Measurements from ENCODE around the gene FBXL7. TPM values are rescaled to one million over a fixed set of nuclear protein-coding genes. Genes with fewer than 3 reads are reported as not detected.

The FBXL7 gene
- total RNA-seq, 4 donors from 2014 or later = 1.9 to 5.9 (median 3.0) TPM

DNA sequence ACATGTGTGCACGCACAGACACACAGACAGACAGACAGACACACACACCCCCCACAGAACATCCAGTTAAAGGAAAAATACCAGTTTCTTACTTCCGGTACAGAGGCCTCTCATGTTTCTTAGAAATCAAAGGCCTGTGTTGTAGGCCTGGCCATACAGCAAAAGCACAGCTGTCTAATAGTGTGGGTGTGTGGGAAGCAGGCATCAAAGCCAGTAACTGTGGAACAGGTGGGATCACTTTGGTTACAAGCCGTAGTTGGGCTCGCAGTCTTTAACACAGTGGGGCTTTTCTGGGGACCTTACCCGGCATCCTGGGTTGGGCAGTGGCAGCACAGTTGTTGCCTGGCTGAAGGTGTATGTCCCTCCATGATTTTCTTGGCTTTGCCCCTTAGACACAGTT lies 55.2 kb downstream of the FBXL7 start:
- Histone ChIP-seq H3K27ac (no peak overlapping the region), H3K36me3 (no peaks in the 10 kb centered on the region), H3K9me3 (no peaks in the 10 kb centered on the region), H3K27me3 (no peaks in the 10 kb centered on the region), H3K4me3 (no peak overlapping the region), H3K4me1 (no peaks in the 10 kb centered on the region)
- WGBS = 86% methylated on average over 5 of the region's 5 CpGs
- DNase-seq (ENCODE audit: low spot score in 2 of 2) = no peak
- TF ChIP-seq POLR2AphosphoS5 (IDR thresholded peaks at IDR 0.05) (no peak), POLR2A (IDR thresholded peaks at IDR 0.05) (no peak)

- no peaks in the 10 kb centered on the region for H3K4me1 ChIP-seq
- peaks cover 5% of the 10 kb centered on the region for H3K9me3 ChIP-seq
- no peak overlapping the region for H3K27ac ChIP-seq
- TF ChIP-seq POLR2AphosphoS5 (IDR thresholded peaks at IDR 0.05) (no peak), POLR2A (IDR thresholded peaks at IDR 0.05) (no peak), EP300 (IDR thresholded peaks at IDR 0.05) (no peak), CTCF (IDR thresholded peaks at IDR 0.05) (no peak)
- H3K27me3 ChIP-seq = no peaks in the 10 kb centered on the region
- DNase-seq (ENCODE audit: low spot score in 2 of 2) = no peak
- no peaks in the 10 kb centered on the region for H3K36me3 ChIP-seq
- whole genome bisulfite sequencing = 78% methylated on average over 2 of the region's 2 CpGs
- no peak overlapping the region for H3K4me3 ChIP-seq
Observed at GRCh38 chr5:15558240-15558639, 58.3 kb downstream of the FBXL7 start.

- no peaks in the 10 kb centered on the region for H3K4me1 ChIP-seq
- DNase-seq (ENCODE audit: low spot score in 2 of 2) = no peak
- H3K27me3 ChIP-seq = no peaks in the 10 kb centered on the region
- H3K9me3 ChIP-seq = peaks cover 5% of the 10 kb centered on the region
- WGBS = 72% methylated on average over 4 of the region's 4 CpGs
- no peak overlapping the region for H3K27ac ChIP-seq
- H3K4me3 ChIP-seq = no peak overlapping the region
- no peaks in the 10 kb centered on the region for H3K36me3 ChIP-seq
- no peak for TF ChIP-seq CTCF (IDR thresholded peaks at IDR 0.05)
- no peak for TF ChIP-seq POLR2A (IDR thresholded peaks at IDR 0.05)
- TF ChIP-seq POLR2AphosphoS5 (IDR thresholded peaks at IDR 0.05) = no peak
- no peak for TF ChIP-seq EP300 (IDR thresholded peaks at IDR 0.05)
Observed at GRCh38 chr5:15558681-15559080, 58.7 kb downstream of the FBXL7 start.

GRCh38 chr5:15560421-15560820 lies 60.4 kb downstream of the FBXL7 start:
- no peak overlapping the region for H3K27ac ChIP-seq
- H3K9me3 ChIP-seq = peaks cover 5% of the 10 kb centered on the region
- DNase-seq (ENCODE audit: low spot score in 2 of 2) = no peak
- H3K4me3 ChIP-seq = no peak overlapping the region
- H3K36me3 ChIP-seq = no peaks in the 10 kb centered on the region
- TF ChIP-seq CTCF (IDR thresholded peaks at IDR 0.05) = no peak
- no peak for TF ChIP-seq EP300 (IDR thresholded peaks at IDR 0.05)
- TF ChIP-seq POLR2AphosphoS5 (IDR thresholded peaks at IDR 0.05) = no peak
- no peak for TF ChIP-seq POLR2A (IDR thresholded peaks at IDR 0.05)
- no peaks in the 10 kb centered on the region for H3K4me1 ChIP-seq
- no peaks in the 10 kb centered on the region for H3K27me3 ChIP-seq
- 66% methylated on average over 3 of the region's 3 CpGs for WGBS

DNA sequence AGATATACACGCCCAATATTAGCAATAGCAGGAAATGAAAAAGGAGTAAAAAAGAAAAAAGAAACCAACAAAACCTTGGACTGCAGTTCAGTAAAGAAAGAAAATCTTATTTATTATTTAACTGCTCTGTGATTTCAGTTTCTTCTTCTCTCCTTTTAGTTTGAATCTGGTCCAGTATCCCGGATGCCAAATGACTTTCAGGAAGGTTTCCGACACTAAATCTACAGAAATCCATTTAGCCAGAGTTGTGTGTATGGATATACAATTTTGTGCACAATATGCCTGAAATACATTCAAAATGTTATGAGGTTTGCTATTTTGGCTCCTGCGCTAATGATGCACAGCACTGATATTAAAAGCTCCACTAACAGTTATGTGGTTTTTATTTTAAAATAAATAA lies 64.5 kb downstream of the FBXL7 start:
- Histone ChIP-seq H3K4me3 (no peak overlapping the region), H3K27ac (no peak overlapping the region), H3K27me3 (no peaks in the 10 kb centered on the region), H3K9me3 (peaks cover 5% of the 10 kb centered on the region), H3K36me3 (no peaks in the 10 kb centered on the region), H3K4me1 (no peaks in the 10 kb centered on the region)
- no peak for DNase-seq (ENCODE audit: low spot score in 2 of 2)
- no peak for TF ChIP-seq CTCF (IDR thresholded peaks at IDR 0.05)
- no peak for TF ChIP-seq POLR2A (IDR thresholded peaks at IDR 0.05)
- TF ChIP-seq POLR2AphosphoS5 (IDR thresholded peaks at IDR 0.05) = no peak
- TF ChIP-seq EP300 (IDR thresholded peaks at IDR 0.05) = no peak
- 81% methylated on average over 4 of the region's 4 CpGs for WGBS

GRCh38 chr5:15564957-15565356 lies 65.0 kb downstream of the FBXL7 start:
- WGBS = 89% methylated on average over 1 of the region's 1 CpG
- no peaks in the 10 kb centered on the region for H3K36me3 ChIP-seq
- TF ChIP-seq POLR2A (IDR thresholded peaks at IDR 0.05) = no peak
- TF ChIP-seq EP300 (IDR thresholded peaks at IDR 0.05) = no peak
- no peak for TF ChIP-seq POLR2AphosphoS5 (IDR thresholded peaks at IDR 0.05)
- TF ChIP-seq CTCF (IDR thresholded peaks at IDR 0.05) = no peak

More at GRCh38 chr5:15564957-15565356, 65.0 kb downstream of the FBXL7 start:
- Histone ChIP-seq H3K9me3 (peaks cover 5% of the 10 kb centered on the region), H3K27ac (no peak overlapping the region), H3K4me1 (no peaks in the 10 kb centered on the region), H3K27me3 (no peaks in the 10 kb centered on the region), H3K4me3 (no peak overlapping the region)
- DNase-seq (ENCODE audit: low spot score in 2 of 2) = no peak

All from suprapubic skin (tissue), 4 donors.